Adrenal gland (tissue), 12 donors: ENCODE results near the gene AMBP. TPM values are rescaled to one million over a fixed set of nuclear protein-coding genes. Genes with fewer than 3 reads are reported as not detected.
A peak's percentile ranks its signal among the peaks of the same experiment; 100 is the strongest.
"Not testable (repeated sequence)": the region's sequence is repeated elsewhere in the genome, so short reads cannot be mapped to it uniquely, and the experiment has no call there.

Experiments
- DNase-seq, 7 donors: peaks; one replicate each; pipeline ENCODE4 v3.0.0-alpha.2; 2019 to 2020
- H3K27ac ChIP-seq, 5 donors: fragments of 200-600 bp; sonication (generic) in 4 of 5; 1 replicate in 3 of 5; 2 replicates in 2 of 5; pipeline versions ENCODE4 v1.5.1 to v1.8.0; 2016 to 2020; ENCODE audit warnings: mild to moderate bottlenecking in 1 of 5
- H3K27me3 ChIP-seq: fragments of 200-600 bp; 2 replicates; pipeline ENCODE4 v1.8.0; 2021
- H3K36me3 ChIP-seq, 2 donors: fragments of 200-600 bp; replicated peaks in 1 of 2; 1 replicate in 1 of 2; 2 replicates in 1 of 2; pipeline versions ENCODE4 v1.5.1 to v1.8.0; 2018 to 2022
- H3K4me1 ChIP-seq, 2 donors: fragments of 200-600 bp; replicated peaks in 1 of 2; 1 replicate in 1 of 2; 2 replicates in 1 of 2; pipeline versions ENCODE4 v1.5.1 to v1.8.0; 2018 to 2021
- H3K4me3 ChIP-seq, 4 donors: fragments of 200-600 bp; sonication (generic) in 3 of 4; one replicate each; pipeline ENCODE4 v1.5.1; 2016 to 2018
- H3K9me3 ChIP-seq, 3 donors: fragments of 200-600 bp; sonication (generic) in 1 of 3; replicated peaks in 1 of 3; 1 replicate in 2 of 3; 2 replicates in 1 of 3; pipeline versions ENCODE4 v1.5.1 to v1.8.0; 2016 to 2021
- CTCF ChIP-seq, 6 experiments: fragments of 450-650 bp in 4 of 6; fragments of 200-600 bp in 2 of 6; sonication (generic) in 1 of 6; IDR thresholded peaks; 1 replicate in 5 of 6; 2 replicates in 1 of 6; pipeline versions ENCODE4 v1.5.1 to v1.8.0; 2016 to 2021; ENCODE audit warnings: antibody characterized with exemption in 6 of 6, mild to moderate bottlenecking in 2 of 6, moderate library complexity in 1 of 6
- POLR2A ChIP-seq, 2 donors: fragments of 450-650 bp; IDR thresholded peaks; one replicate each; pipeline ENCODE4 v1.6.1; 2017; ENCODE audit warnings: antibody characterized with exemption in 2 of 2, mild to moderate bottlenecking in 2 of 2, moderate library complexity in 1 of 2
- WGBS, 4 donors: extraction: QIAGEN DNeasy Blood & Tissue Kit in 2 of 4; methylation state at CpG; one replicate each; pipeline versions ENCODE4 v1.1.5 to v1.1.7; 2013 to 2017; 5-methylcytosine and 5-hydroxymethylcytosine counted together
- intact Hi-C, 2 donors: fragments of 100-400 bp; cut with DNase I; formaldehyde crosslinking; loops; one replicate each; pipeline versions ENCODE4 v1.14.1 to v1.15.0; 2022 to 2023
- polyA plus RNA-seq, 3 donors: library from polyadenylated mRNA; stranded (reverse); fragments of 200-250 nt in 2 of 3; fragments of 350-450 nt in 1 of 3; fragmentation: Illumina TruSeq in 1 of 3; extraction: RNeasy Lipid Tissue Mini Kit (QIAGEN cat#74804) in 1 of 3; gene quantifications; one replicate each; pipeline ENCODE4 v1.2.3, GENCODE V29; 2013 to 2014
- total RNA-seq, 9 donors: library from RNA; depleted of rRNA in 4 of 9; stranded (reverse); fragments of >200 nt in 4 of 9; fragments of 120-200 nt in 1 of 9; fragmentation: NEBNext Ultra II Directional in 1 of 9; extraction: Animal tissue kit (Norgen Biotek cat#: 25700) in 1 of 9; gene quantifications; one replicate each; pipeline versions ENCODE4 v1.1.0 to v1.2.4, GENCODE V29; 2013 to 2023
- donor health status: healthy with polysubstance abuse.
- donor health status: Bipolar disorder and iron deficiency.
- donor health status: DM: yes; HTN: yes; CAD: no.
- donor health status: DM: no; HTN: no; CAD: no.
- donor health status: DM: no; HTN: no; CAD: no.
- donor health status: DM: yes; HTN: yes; CAD: no.

AMBP gene
- total and polyA plus RNA-seq, 12 donors = 0.17 to 2.8 (median 0.44) TPM; not detected in 5

GRCh38 chr9:114082763-114083412, 4.8 kb upstream of the AMBP start:
- DNase-seq, H3K4me3 ChIP-seq, H3K4me1 ChIP-seq, intact Hi-C loops, H3K9me3 ChIP-seq, H3K36me3 ChIP-seq, H3K27ac ChIP-seq, H3K27me3 ChIP-seq: not testable (repeated sequence)
- peak in 1 of 6 experiments; percentile 3 for TF ChIP-seq CTCF (IDR thresholded peaks at IDR 0.05)
- WGBS, 4 donors = 53 to 66% (median 59%) methylated on average over 13 of the region's 13 CpGs

GRCh38 chr9:114082017-114082762, 4.1 kb upstream of the AMBP start:
- Histone ChIP-seq H3K9me3 (no peaks in the 10 kb centered on the region), H3K4me1 (no peaks in the 10 kb centered on the region), H3K4me3 (no peak overlapping the region), H3K27ac (no peak overlapping the region), H3K36me3 (no peaks in the 10 kb centered on the region), H3K27me3 (peaks cover 10% of the 10 kb centered on the region)
- DNase-seq = peak; percentile 85 to 96 (median 91)
- 33 to 53% (median 45%) methylated on average over 8 to 10 of the region's 10 CpGs for WGBS, 4 donors
- no peak for TF ChIP-seq POLR2A (IDR thresholded peaks at IDR 0.05)
- peak; percentile 77 to 97 (median 86) for TF ChIP-seq CTCF (IDR thresholded peaks at IDR 0.05)
- intact Hi-C loops = no loop called here

GRCh38 chr9:114081441-114082016, 3.4 kb upstream of the AMBP start:
- no peak for DNase-seq
- TF ChIP-seq CTCF (IDR thresholded peaks at IDR 0.05) = no peak
- TF ChIP-seq POLR2A (IDR thresholded peaks at IDR 0.05) = no peak
- H3K9me3 ChIP-seq = no peaks in the 10 kb centered on the region
- intact Hi-C loops = no loop called here
- H3K4me1 ChIP-seq = no peaks in the 10 kb centered on the region
- H3K27ac ChIP-seq = no peak overlapping the region
- no peak overlapping the region for H3K4me3 ChIP-seq
- no peaks in the 10 kb centered on the region for H3K36me3 ChIP-seq
- H3K27me3 ChIP-seq = peaks cover 10% of the 10 kb centered on the region
- 74 to 83% (median 80%) methylated on average over 6 of the region's 6 CpGs for WGBS, 4 donors

- no peak overlapping the region for H3K4me3 ChIP-seq
- H3K4me1 ChIP-seq = no peaks in the 10 kb centered on the region
- DNase-seq = peak in 1 of 7 donors; percentile 1
- TF ChIP-seq POLR2A (IDR thresholded peaks at IDR 0.05) (no peak), CTCF (IDR thresholded peaks at IDR 0.05) (no peak)
- no peak overlapping the region for H3K27ac ChIP-seq
- no peaks in the 10 kb centered on the region for H3K9me3 ChIP-seq
- WGBS, 4 donors = 73 to 87% (median 85%) methylated on average over 7 of the region's 7 CpGs
- intact Hi-C loops = no loop called here
- peaks cover 10% of the 10 kb centered on the region for H3K27me3 ChIP-seq
- no peaks in the 10 kb centered on the region for H3K36me3 ChIP-seq
These were observed 2.8 kb upstream of the AMBP start for GRCh38 chr9:114080773-114081440.
